H9 (cell line): ENCODE results near the gene CIB4. TPM values are rescaled to one million over a fixed set of nuclear protein-coding genes. Genes with fewer than 3 reads are reported as not detected.

Experiments
- DNase-seq: peaks from one replicate; pipeline ENCODE4 v3.0.0-alpha.2; 2017
- H2AFZ ChIP-seq: one replicate; pipeline ENCODE4 v1.6.1; 2013; ENCODE audit warnings: mild to moderate bottlenecking, low read length, control low read depth, moderate library complexity
- H2AK5ac ChIP-seq: 2 replicates; pipeline ENCODE4 v1.6.1; 2013; ENCODE audit warnings: low read length, control low read depth, mixed read lengths; ENCODE audit not compliant: insufficient read length
- H2BK120ac ChIP-seq: one replicate; pipeline ENCODE4 v1.6.1; 2013; ENCODE audit warnings: low read depth, mild to moderate bottlenecking, low read length, control low read depth, inconsistent platforms; ENCODE audit not compliant: poor library complexity, severe bottlenecking
- H2BK12ac ChIP-seq: 2 replicates; pipeline ENCODE4 v1.6.1; 2013; ENCODE audit warnings: low read length, control low read depth, mixed read lengths, low read depth; ENCODE audit not compliant: insufficient read length
- H2BK15ac ChIP-seq: 2 replicates; pipeline ENCODE4 v1.6.1; 2013; ENCODE audit warnings: low read depth, low read length, control low read depth
- H2BK20ac ChIP-seq: one replicate; pipeline ENCODE4 v1.6.1; 2013; ENCODE audit warnings: low read depth, mild to moderate bottlenecking, low read length, control low read depth, inconsistent platforms; ENCODE audit not compliant: poor library complexity, severe bottlenecking
- H2BK5ac ChIP-seq: 2 replicates; pipeline ENCODE4 v1.6.1; 2013; ENCODE audit warnings: low read length, control low read depth, mixed read lengths; ENCODE audit not compliant: insufficient read length
- H3K14ac ChIP-seq: 2 replicates; pipeline ENCODE4 v1.6.1; 2013; ENCODE audit warnings: low read length, control low read depth; ENCODE audit not compliant: insufficient read depth
- H3K18ac ChIP-seq: 2 replicates; pipeline ENCODE4 v1.6.1; 2013; ENCODE audit warnings: low read depth, mild to moderate bottlenecking, mixed read lengths, low read length, control low read depth; ENCODE audit not compliant: insufficient read length
- H3K23ac ChIP-seq: 2 replicates; pipeline ENCODE4 v1.6.1; 2013; ENCODE audit warnings: low read length, control low read depth, mixed read lengths, low read depth; ENCODE audit not compliant: insufficient read length
- H3K23me2 ChIP-seq: 2 replicates; pipeline ENCODE4 v1.6.1; 2013; ENCODE audit warnings: low read depth, mild to moderate bottlenecking, mixed read lengths, low read length, control low read depth; ENCODE audit not compliant: insufficient read length, poor library complexity, severe bottlenecking
- H3K27ac ChIP-seq: 2 replicates; pipeline ENCODE4 v1.5.1; 2013; ENCODE audit warnings: low read length, control low read depth, mixed read lengths, low read depth; ENCODE audit not compliant: insufficient read length
- H3K27me3 ChIP-seq: 2 replicates; pipeline ENCODE4 v1.6.1; 2013; ENCODE audit warnings: low read length, control low read depth, inconsistent platforms; ENCODE audit not compliant: insufficient read depth
- H3K4ac ChIP-seq: 2 replicates; pipeline ENCODE4 v1.6.1; 2013; ENCODE audit warnings: low read depth, mild to moderate bottlenecking, control low read depth, inconsistent platforms, low read length, moderate library complexity
- H3K4me1 ChIP-seq: 2 replicates; pipeline ENCODE4 v1.6.1; 2013; ENCODE audit warnings: low read length, control low read depth, inconsistent platforms; ENCODE audit not compliant: insufficient read depth
- H3K4me2 ChIP-seq: 2 replicates; pipeline ENCODE4 v1.6.1; 2013; ENCODE audit warnings: low read length, control low read depth, mixed read lengths; ENCODE audit not compliant: insufficient read length, insufficient read depth
- H3K56ac ChIP-seq: 2 replicates; pipeline ENCODE4 v1.6.1; 2013; ENCODE audit warnings: low read depth, mild to moderate bottlenecking, mixed read lengths, low read length, control low read depth; ENCODE audit not compliant: insufficient read length
- H3K79me1 ChIP-seq: 2 replicates; pipeline ENCODE4 v1.6.1; 2013; ENCODE audit warnings: low read depth, mild to moderate bottlenecking, moderate library complexity, low read length, control low read depth, inconsistent platforms; ENCODE audit not compliant: insufficient read depth, poor library complexity, severe bottlenecking
- H3K79me2 ChIP-seq: 2 replicates; pipeline ENCODE4 v1.6.1; 2013; ENCODE audit warnings: low read length, control low read depth, inconsistent platforms; ENCODE audit not compliant: insufficient read depth
- H3K9ac ChIP-seq: 2 replicates; pipeline ENCODE4 v1.6.1; 2013; ENCODE audit warnings: low read length, control low read depth, mixed read lengths; ENCODE audit not compliant: insufficient read length; ENCODE audit errors: extremely low read depth
- H3K9me3 ChIP-seq: one replicate; pipeline ENCODE4 v1.6.1; 2013; ENCODE audit warnings: low read depth, low read length, inconsistent platforms; ENCODE audit not compliant: control insufficient read depth
- H3T11ph ChIP-seq: one replicate; pipeline ENCODE4 v1.6.1; 2013; ENCODE audit warnings: mild to moderate bottlenecking, low read length, control low read depth, inconsistent platforms
- H4K20me1 ChIP-seq: one replicate; pipeline ENCODE4 v1.6.1; 2013; ENCODE audit not compliant: control insufficient read depth, insufficient read length, insufficient read depth
- H4K5ac ChIP-seq: 2 replicates; pipeline ENCODE4 v1.6.1; 2013; ENCODE audit warnings: low read depth, mild to moderate bottlenecking, mixed read lengths, low read length, control low read depth; ENCODE audit not compliant: insufficient read length
- H4K8ac ChIP-seq: replicated peaks from 2 replicates; pipeline ENCODE4 v1.6.1; 2013; ENCODE audit warnings: low read length, control low read depth, mixed read lengths, low read depth; ENCODE audit not compliant: insufficient read length
- H4K91ac ChIP-seq: 2 replicates; pipeline ENCODE4 v1.6.1; 2013; ENCODE audit warnings: low read depth, mild to moderate bottlenecking, moderate library complexity, mixed read lengths, low read length, control low read depth; ENCODE audit not compliant: insufficient read length
- H3K27ac Mint-ChIP-seq, 3 experiments: 2 replicates in 2 of 3; 3 replicates in 1 of 3; pipeline ENCODE4 v1.8.0; 2020 to 2021; ENCODE audit warnings: mixed read lengths in 3 of 3, mild to moderate bottlenecking in 1 of 3, moderate library complexity in 1 of 3
- H3K27me3 Mint-ChIP-seq: 2 replicates; pipeline ENCODE4 v1.8.0; 2021; ENCODE audit warnings: low read depth, mild to moderate bottlenecking, moderate library complexity, mixed read lengths
- H3K36me3 Mint-ChIP-seq, 3 experiments: 2 replicates in 2 of 3; 3 replicates in 1 of 3; pipeline ENCODE4 v1.8.0; 2020 to 2021; ENCODE audit warnings: low read depth in 3 of 3, mixed read lengths in 3 of 3; ENCODE audit not compliant: insufficient read depth in 1 of 3
- H3K4me1 Mint-ChIP-seq, 2 experiments: 2 replicates each; pipeline ENCODE4 v1.8.0; 2020; ENCODE audit warnings: mixed read lengths in 2 of 2
- H3K4me3 Mint-ChIP-seq, 2 experiments: 2 replicates in 1 of 2; 3 replicates in 1 of 2; pipeline ENCODE4 v1.8.0; 2020 to 2021; ENCODE audit warnings: mild to moderate bottlenecking in 2 of 2, mixed read lengths in 2 of 2, moderate library complexity in 1 of 2
- H3K9me3 Mint-ChIP-seq, 2 experiments: 2 replicates in 1 of 2; 3 replicates in 1 of 2; pipeline ENCODE4 v1.8.0; 2020; ENCODE audit warnings: mild to moderate bottlenecking in 2 of 2, mixed read lengths in 2 of 2, moderate library complexity in 1 of 2
- CTCF ChIP-seq: fragments of 200-600 bp; sonication (generic); conservative IDR thresholded peaks from 3 replicates; pipeline ENCODE4 v1.8.0; 2021; ENCODE audit warnings: antibody characterized with exemption, mild to moderate bottlenecking
- WGBS: extraction: QIAGEN DNeasy Blood & Tissue Kit; methylation state at CpG from one replicate; pipeline ENCODE4 v1.1.7; 2013; ENCODE audit warnings: missing lambda C conversion rate, low lambda C conversion rate, mixed read lengths; ENCODE audit not compliant: insufficient read length; ENCODE audit errors: extremely low coverage; 5-methylcytosine and 5-hydroxymethylcytosine counted together
- total RNA-seq: library from RNA; stranded (reverse); gene quantifications from 2 replicates; pipeline ENCODE4 v1.2.1, GENCODE V29; 2021

The CIB4 gene
- total RNA-seq, 1 experiment from 2014 or later: not detected

DNA sequence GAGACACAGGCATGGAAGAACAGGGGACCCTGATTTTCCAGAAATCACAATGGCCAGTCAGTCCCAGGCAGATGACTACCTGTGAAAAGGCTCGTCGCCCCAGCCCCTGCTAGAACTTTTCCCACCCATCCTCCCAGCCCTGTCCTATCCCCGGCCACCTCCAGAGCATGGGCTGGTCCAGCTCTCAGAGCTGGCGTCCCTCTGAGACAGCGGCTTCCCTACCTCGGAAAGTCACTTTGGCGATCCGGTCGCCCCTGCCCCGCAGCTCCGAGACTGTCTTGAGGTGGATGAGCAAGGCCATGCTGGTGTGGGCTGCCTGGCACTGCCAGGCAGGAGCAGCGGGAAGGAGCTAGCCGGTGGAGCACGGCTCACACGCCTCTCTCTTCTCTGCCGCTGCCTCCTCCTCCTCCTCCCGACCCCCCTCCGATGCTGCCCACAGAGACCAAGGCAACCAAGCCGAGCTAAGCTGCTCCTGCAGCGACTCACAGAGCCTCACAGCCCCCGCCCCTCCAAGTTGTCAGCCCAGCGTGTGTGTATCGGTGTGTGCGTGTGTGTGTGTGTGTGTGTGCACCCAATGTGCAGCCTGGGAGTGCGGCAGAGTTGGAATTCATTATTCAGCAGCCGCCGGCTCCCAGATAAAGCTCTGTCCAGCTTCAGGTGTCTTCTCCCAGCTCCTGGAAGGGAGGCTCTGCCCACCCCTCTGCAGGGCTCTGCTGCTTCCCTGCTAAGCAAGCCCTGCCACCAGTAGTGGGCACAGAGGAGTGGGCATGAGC lies 82.7 kb downstream of the CIB4 start:
- Mint-ChIP-seq H3K9me3 (no peaks in the 10 kb centered on the region; a peak in 1 of 5 replicates), H3K4me3 (peak overlapping the region in 1 of 2 experiments; percentile 60; a peak in 2 of 5 replicates), H3K36me3 (no peaks in the 10 kb centered on the region), H3K27ac (no peak overlapping the region), H3K4me1 (peaks cover 14 to 40% of the 10 kb centered on the region in 2 experiments), H3K27me3 (peaks cover 33% of the 10 kb centered on the region)
- Histone ChIP-seq H2BK12ac (no peak overlapping the region), H3K14ac (no peak overlapping the region), H3K79me2 (no peaks in the 10 kb centered on the region), H3K4me1 (no peaks in the 10 kb centered on the region), H3K27me3 (no peaks in the 10 kb centered on the region), H4K20me1 (no peaks in the 10 kb centered on the region), H3K4me2 (no peak overlapping the region), H4K5ac (no peak overlapping the region), H2BK15ac (no peak overlapping the region), H2BK5ac (no peak overlapping the region), H2BK120ac (no peak overlapping the region), H2BK20ac (no peak overlapping the region), H3K9ac (no peak overlapping the region), H3T11ph (no peak overlapping the region), H3K9me3 (no peaks in the 10 kb centered on the region), H2AFZ (no peak overlapping the region), H4K8ac (no peak overlapping the region), H3K4ac (no peak overlapping the region), H4K91ac (no peak overlapping the region), H3K27ac (no peak overlapping the region), H3K56ac (no peak overlapping the region), H3K18ac (no peak overlapping the region), H3K23ac (no peak overlapping the region), H2AK5ac (no peak overlapping the region), H3K79me1 (no peaks in the 10 kb centered on the region), H3K23me2 (no peaks in the 10 kb centered on the region)
- WGBS: no CpG with 5 or more reads among the region's 27 CpGs
- no peak for TF ChIP-seq CTCF
- DNase-seq: no peak
